HEK293T (cell line): ENCODE measurements around the gene GNAT3.
A peak's percentile ranks its signal among the peaks of the same experiment; 100 is the strongest.

ENCODE experiments used
- CTCF ChIA-PET: fragments of 350-600 bp; formaldehyde crosslinking; extraction: SDS; loops from one replicate; lab custom pipeline; 2021; ENCODE audit warnings: antibody characterized with exemption, inconsistent platforms; lab: Yijun Ruan, JAX
- POLR2A ChIA-PET: fragments of 350-600 bp; formaldehyde crosslinking; extraction: SDS; loops from one replicate; lab custom pipeline; 2020; ENCODE audit warnings: antibody characterized with exemption, inconsistent platforms; lab: Yijun Ruan, JAX
- DNase-seq: peaks from one replicate; pipeline ENCODE4 v3.0.0; 2012; ENCODE audit warnings: mixed read lengths; ENCODE audit errors: extremely low spot score
- ARNT ChIP-seq: fragments of 450-650 bp; IDR thresholded peaks from 2 replicates; pipeline ENCODE4 v1.6.1; 2017; ENCODE audit warnings: mild to moderate bottlenecking
- BHLHE40 ChIP-seq: fragments of 450-650 bp; IDR thresholded peaks from 2 replicates; pipeline ENCODE4 v1.6.1; 2016; ENCODE audit warnings: mild to moderate bottlenecking, moderate library complexity, borderline replicate concordance
- CTBP1 ChIP-seq: fragments of 450-650 bp; IDR thresholded peaks from 2 replicates; pipeline ENCODE4 v1.6.1; 2016; ENCODE audit warnings: borderline replicate concordance
- ELF4 ChIP-seq: fragments of 450-650 bp; IDR thresholded peaks from 2 replicates; pipeline ENCODE4 v1.6.1; 2017; ENCODE audit warnings: antibody characterized with exemption
- FOXA1 ChIP-seq: fragments of 450-650 bp; IDR thresholded peaks from 2 replicates; pipeline ENCODE4 v1.6.1; 2016; ENCODE audit warnings: mild to moderate bottlenecking
- FOXK2 ChIP-seq: fragments of 450-650 bp; IDR thresholded peaks from 2 replicates; pipeline ENCODE4 v1.6.1; 2016; ENCODE audit warnings: mild to moderate bottlenecking
- FOXM1 ChIP-seq: fragments of 450-650 bp; IDR thresholded peaks from 2 replicates; pipeline ENCODE4 v1.6.1; 2017; ENCODE audit warnings: mild to moderate bottlenecking, borderline replicate concordance
- HDGF ChIP-seq: fragments of 450-650 bp; IDR thresholded peaks from 2 replicates; pipeline ENCODE4 v1.6.1; 2017; ENCODE audit warnings: antibody characterized with exemption, borderline replicate concordance
- L3MBTL2 ChIP-seq: fragments of 450-650 bp; conservative IDR thresholded peaks from 2 replicates; pipeline ENCODE4 v1.6.1; 2016; ENCODE audit warnings: mild to moderate bottlenecking
- LEF1 ChIP-seq: fragments of 450-650 bp; IDR thresholded peaks from 2 replicates; pipeline ENCODE4 v1.6.1; 2017; ENCODE audit warnings: mild to moderate bottlenecking, borderline replicate concordance
- NFRKB ChIP-seq: fragments of 450-650 bp; IDR thresholded peaks from 2 replicates; pipeline ENCODE4 v1.6.1; 2016; ENCODE audit warnings: mild to moderate bottlenecking, moderate library complexity
- PKNOX1 ChIP-seq: fragments of 450-650 bp; IDR thresholded peaks from 2 replicates; pipeline ENCODE4 v1.6.1; 2016
- SP1 ChIP-seq: fragments of 450-650 bp; IDR thresholded peaks from 2 replicates; pipeline ENCODE4 v1.6.1; 2017
- SUZ12 ChIP-seq: fragments of 450-650 bp; IDR thresholded peaks from 2 replicates; pipeline ENCODE4 v1.6.1; 2016; ENCODE audit warnings: mild to moderate bottlenecking
- TARDBP ChIP-seq: fragments of 450-650 bp; IDR thresholded peaks from 2 replicates; pipeline ENCODE4 v1.6.1; 2016
- ZNF384 ChIP-seq: fragments of 450-650 bp; IDR thresholded peaks from 2 replicates; pipeline ENCODE4 v1.6.1; 2016

Gene GNAT3

GRCh38 chr7:80428161-80429054 lies 83.5 kb downstream of the GNAT3 start:
- ChIA-PET POLR2A (no interaction called here), CTCF (interaction anchor here (0.9 to 1.3 kb wide), 4 partner anchors 116 to 251 kb away, joined by 3 read pairs; no protein-coding TSS in a partner anchor)
- peak; percentile 49 for DNase-seq
- TF ChIP-seq FOXA1: no peak
- TF ChIP-seq BHLHE40: no peak
- no peak for TF ChIP-seq HDGF
- no peak for TF ChIP-seq CTBP1
- TF ChIP-seq TARDBP: no peak
- no peak for TF ChIP-seq ARNT
- TF ChIP-seq LEF1: no peak
- TF ChIP-seq FOXM1: no peak
- TF ChIP-seq FOXK2: no peak
- no peak for TF ChIP-seq SP1
- no peak for TF ChIP-seq PKNOX1
- no peak for TF ChIP-seq NFRKB
- no peak for TF ChIP-seq L3MBTL2
- no peak for TF ChIP-seq ELF4
- no peak for TF ChIP-seq ZNF384

GRCh38 chr7:80427218-80427617 lies 84.6 kb downstream of the GNAT3 start:
- ChIA-PET POLR2A (no interaction called here), CTCF (no interaction called here)
- DNase-seq: no peak
- TF ChIP-seq SP1: no peak
- no peak for TF ChIP-seq PKNOX1
- no peak for TF ChIP-seq ARNT
- no peak for TF ChIP-seq LEF1
- no peak for TF ChIP-seq TARDBP
- no peak for TF ChIP-seq FOXK2

- no peak for DNase-seq
- POLR2A ChIA-PET: no interaction called here
- CTCF ChIA-PET: no interaction called here
- TF ChIP-seq PKNOX1 (peak; percentile 80), FOXM1 (no peak), TARDBP (no peak)
These were observed 91.0 kb downstream of the GNAT3 start for GRCh38 chr7:80420876-80421275.

- POLR2A ChIA-PET: no interaction called here
- no peak for TF ChIP-seq LEF1
- no peak for DNase-seq
- CTCF ChIA-PET: no interaction called here
These were observed 94.6 kb downstream of the GNAT3 start for GRCh38 chr7:80417211-80417793.

- ChIA-PET CTCF (no interaction called here), POLR2A (no interaction called here)
- no peak for DNase-seq
- TF ChIP-seq FOXA1: no peak
- TF ChIP-seq FOXM1: no peak
- no peak for TF ChIP-seq PKNOX1
- TF ChIP-seq ARNT: no peak
These were observed 96.3 kb downstream of the GNAT3 start for GRCh38 chr7:80415522-80415921.

- ChIA-PET CTCF (no interaction called here), POLR2A (no interaction called here)
- no peak for DNase-seq
- TF ChIP-seq HDGF (no peak), NFRKB (no peak), FOXA1 (no peak), BHLHE40 (no peak), CTBP1 (no peak), ZNF384 (no peak), TARDBP (no peak), FOXK2 (no peak), ARNT (no peak), FOXM1 (no peak), SP1 (no peak), ELF4 (no peak), PKNOX1 (no peak), SUZ12 (no peak), L3MBTL2 (no peak), LEF1 (no peak)
These were observed 96.8 kb downstream of the GNAT3 start for GRCh38 chr7:80415114-80415513.
